ENCODE results near the gene LRRC41.

DNA sequence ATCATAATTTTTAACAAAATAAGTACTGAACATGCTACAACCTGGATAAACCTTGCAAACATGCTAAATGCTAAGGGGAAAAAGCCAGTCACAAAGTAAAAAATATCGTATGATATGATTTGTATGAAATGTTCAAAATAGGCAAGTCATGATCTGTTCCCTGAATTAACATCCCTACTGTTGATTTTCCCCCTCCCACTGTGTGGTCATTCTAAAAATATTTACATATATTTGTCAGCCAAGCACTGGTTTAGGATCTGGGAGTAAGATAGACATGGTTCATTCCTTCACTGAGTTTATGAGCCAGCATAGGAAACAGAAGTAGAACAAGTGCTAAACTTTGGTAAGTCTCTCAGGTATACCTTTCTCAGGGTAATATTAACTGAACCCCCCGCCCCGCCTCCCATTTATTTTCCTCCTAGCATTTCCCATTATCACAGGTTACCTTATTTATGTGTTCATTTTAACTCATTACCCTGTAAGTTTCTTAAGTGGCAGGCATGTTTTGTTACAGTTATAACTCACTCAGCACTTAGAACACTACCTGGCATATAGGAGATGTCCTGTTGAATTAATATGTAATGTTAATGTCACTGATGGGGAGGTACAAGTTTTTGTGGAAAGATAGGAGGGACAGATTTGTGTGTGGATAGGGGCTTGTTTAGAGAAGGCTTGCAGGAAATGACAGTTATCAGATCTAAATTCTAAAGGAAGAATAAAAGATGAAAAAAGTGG is 12.4 kb upstream of the LRRC41 start:
- no peak for TF ChIP-seq GATA2 (IDR thresholded peaks at IDR 0.05; ENCODE audit: low read depth, low read length)
- TF ChIP-seq GATA3 (IDR thresholded peaks at IDR 0.05; ENCODE audit: low read depth, low read length), result no peak
